Measurements from ENCODE around the gene RAP1GDS1. TPM values are rescaled to one million over a fixed set of nuclear protein-coding genes. Genes with fewer than 3 reads are reported as not detected.

Gene RAP1GDS1
- 10 to 100 TPM; 16.7 to 34.6 TPM for total RNA-seq

GRCh38 chr4:98260579-98261404, at the start of gene RAP1GDS1:
Gene RAP1GDS1 (plus strand): TSS chr4:98261384. CDS start chr4:98261566, 182 bp downstream.
- ATAC-seq (ENCODE audit: insufficient number of reproducible peaks, low FRiP score, low read depth): peak; percentile 84
- no peaks in the 10 kb centered on the region for H3K9me3 ChIP-seq
- H3K27ac ChIP-seq: peak within 1 kb of the TSS; percentile 92 to 93
- H3K27me3 ChIP-seq (replicated peaks; ENCODE audit: insufficient read depth): no peaks in the 10 kb centered on the region
- H3K36me3 ChIP-seq: no peaks in the 10 kb centered on the region
- peaks cover 14 to 17% of the 10 kb centered on the region in 2 donors for H3K4me1 ChIP-seq (ENCODE audit: control insufficient read depth in 1 of 2, low read depth in 2 of 2)
- peak; percentile 88 for DNase-seq (ENCODE audit: low spot score)
- H3K4me3 ChIP-seq: peak within 1 kb of the TSS; percentile 97
- TF ChIP-seq CTCF (IDR thresholded peaks at IDR 0.05): no peak

- no peak for TF ChIP-seq CTCF (IDR thresholded peaks at IDR 0.05)
- H3K27me3 ChIP-seq (replicated peaks; ENCODE audit: insufficient read depth): no peaks in the 10 kb centered on the region
Measured at GRCh38 chr4:98222306-98222705, 38.9 kb upstream of the RAP1GDS1 start.

GRCh38 chr4:98226396-98226795, 34.8 kb upstream of the RAP1GDS1 start:
- H3K36me3 ChIP-seq: no peaks in the 10 kb centered on the region
- H3K27me3 ChIP-seq (replicated peaks; ENCODE audit: insufficient read depth): no peaks in the 10 kb centered on the region
- TF ChIP-seq CTCF (IDR thresholded peaks at IDR 0.05): no peak
- DNase-seq (ENCODE audit: low spot score): no peak
- H3K4me3 ChIP-seq: no peak overlapping the region
- ATAC-seq (ENCODE audit: insufficient number of reproducible peaks, low FRiP score, low read depth): no peak
- H3K9me3 ChIP-seq: no peaks in the 10 kb centered on the region
- no peaks in the 10 kb centered on the region for H3K4me1 ChIP-seq (ENCODE audit: control insufficient read depth in 1 of 2, low read depth in 2 of 2)
- no peak overlapping the region for H3K27ac ChIP-seq

More at GRCh38 chr4:98222306-98222705, 38.9 kb upstream of the RAP1GDS1 start:
- ATAC-seq (ENCODE audit: insufficient number of reproducible peaks, low FRiP score, low read depth) (no peak), DNase-seq (ENCODE audit: low spot score) (no peak)
- Histone ChIP-seq H3K9me3 (no peaks in the 10 kb centered on the region), H3K27ac (no peak overlapping the region), H3K4me3 (no peak overlapping the region), H3K4me1 (ENCODE audit: control insufficient read depth in 1 of 2, low read depth in 2 of 2) (no peaks in the 10 kb centered on the region), H3K36me3 (no peaks in the 10 kb centered on the region)

- no peaks in the 10 kb centered on the region for H3K36me3 ChIP-seq
- TF ChIP-seq CTCF (IDR thresholded peaks at IDR 0.05): no peak
- no peaks in the 10 kb centered on the region for H3K27me3 ChIP-seq (replicated peaks; ENCODE audit: insufficient read depth)
- H3K27ac ChIP-seq: no peak overlapping the region
- DNase-seq (ENCODE audit: low spot score) (no peak), ATAC-seq (ENCODE audit: insufficient number of reproducible peaks, low FRiP score, low read depth) (no peak)
- no peaks in the 10 kb centered on the region for H3K4me1 ChIP-seq (ENCODE audit: control insufficient read depth in 1 of 2, low read depth in 2 of 2)
- no peaks in the 10 kb centered on the region for H3K9me3 ChIP-seq
- no peak overlapping the region for H3K4me3 ChIP-seq
Measured at GRCh38 chr4:98230961-98231360, 30.2 kb upstream of the RAP1GDS1 start.

GRCh38 chr4:98232202-98232601, 29.0 kb upstream of the RAP1GDS1 start:
- Histone ChIP-seq H3K27me3 (replicated peaks; ENCODE audit: insufficient read depth) (no peaks in the 10 kb centered on the region), H3K9me3 (no peaks in the 10 kb centered on the region), H3K4me3 (no peak overlapping the region), H3K4me1 (ENCODE audit: control insufficient read depth in 1 of 2, low read depth in 2 of 2) (no peaks in the 10 kb centered on the region), H3K27ac (no peak overlapping the region), H3K36me3 (no peaks in the 10 kb centered on the region)
- ATAC-seq (ENCODE audit: insufficient number of reproducible peaks, low FRiP score, low read depth): no peak
- DNase-seq (ENCODE audit: low spot score): no peak
- TF ChIP-seq CTCF (IDR thresholded peaks at IDR 0.05): no peak

All from thoracic aorta (tissue), 2 donors.